Tibial nerve (tissue), 4 donors: ENCODE data around the gene MYOG. TPM values are rescaled to one million over a fixed set of nuclear protein-coding genes. Genes with fewer than 3 reads are reported as not detected.

Source experiments
- DNase-seq, 2 donors: peaks; one replicate each; pipeline ENCODE4 v3.0.0-alpha.2; 2019; ENCODE audit warnings: low spot score in 2 of 2
- H3K27ac ChIP-seq, 4 donors: fragments of 200-600 bp; sonication (generic) in 3 of 4; one replicate each; pipeline ENCODE4 v1.5.1; 2017 to 2019; ENCODE audit warnings: mild to moderate bottlenecking in 1 of 4
- H3K27me3 ChIP-seq, 2 donors: fragments of 200-600 bp; sonication (generic) in 1 of 2; one replicate each; pipeline versions ENCODE4 v1.5.1 to v1.6.0; 2017 to 2019
- H3K36me3 ChIP-seq, 3 donors: fragments of 200-600 bp; sonication (generic); one replicate each; pipeline ENCODE4 v1.5.1; 2018 to 2019
- H3K4me1 ChIP-seq, 4 donors: fragments of 200-600 bp; sonication (generic) in 3 of 4; one replicate each; pipeline ENCODE4 v1.5.1; 2017 to 2019
- H3K4me3 ChIP-seq, 4 donors: fragments of 200-600 bp; sonication (generic) in 3 of 4; one replicate each; pipeline ENCODE4 v1.5.1; 2017 to 2019; ENCODE audit warnings: mild to moderate bottlenecking in 1 of 4, moderate library complexity in 1 of 4
- H3K9me3 ChIP-seq, 4 donors: fragments of 200-600 bp; sonication (generic) in 3 of 4; one replicate each; pipeline ENCODE4 v1.5.1; 2017 to 2019
- CTCF ChIP-seq, 5 experiments: fragments of 200-600 bp in 3 of 5; fragments of 450-650 bp in 2 of 5; sonication (generic) in 3 of 5; IDR thresholded peaks; one replicate each; pipeline ENCODE4 v1.5.1; 2016 to 2019; ENCODE audit warnings: antibody characterized with exemption in 5 of 5, mild to moderate bottlenecking in 3 of 5, moderate library complexity in 2 of 5
- EP300 ChIP-seq, 2 donors: sonication (generic); formaldehyde crosslinking; IDR thresholded peaks; one replicate each; pipeline ENCODE4 v1.6.1; 2017; ENCODE audit warnings: antibody characterized with exemption in 2 of 2, mild to moderate bottlenecking in 1 of 2
- POLR2A ChIP-seq, 2 donors: fragments of 450-650 bp; IDR thresholded peaks; one replicate each; pipeline ENCODE4 v1.6.1; 2017; ENCODE audit warnings: antibody characterized with exemption in 2 of 2, mild to moderate bottlenecking in 2 of 2, moderate library complexity in 2 of 2
- WGBS, 2 donors: methylation state at CpG; one replicate each; pipeline ENCODE4 v1.1.5; 2018; 5-methylcytosine and 5-hydroxymethylcytosine counted together
- total RNA-seq, 4 donors: library from RNA; depleted of rRNA; stranded (reverse); fragments of >200 nt; gene quantifications; one replicate each; pipeline ENCODE4 v1.1.0, GENCODE V29; 2016

Gene MYOG
- total RNA-seq, 4 donors from 2014 or later: not detected

DNA sequence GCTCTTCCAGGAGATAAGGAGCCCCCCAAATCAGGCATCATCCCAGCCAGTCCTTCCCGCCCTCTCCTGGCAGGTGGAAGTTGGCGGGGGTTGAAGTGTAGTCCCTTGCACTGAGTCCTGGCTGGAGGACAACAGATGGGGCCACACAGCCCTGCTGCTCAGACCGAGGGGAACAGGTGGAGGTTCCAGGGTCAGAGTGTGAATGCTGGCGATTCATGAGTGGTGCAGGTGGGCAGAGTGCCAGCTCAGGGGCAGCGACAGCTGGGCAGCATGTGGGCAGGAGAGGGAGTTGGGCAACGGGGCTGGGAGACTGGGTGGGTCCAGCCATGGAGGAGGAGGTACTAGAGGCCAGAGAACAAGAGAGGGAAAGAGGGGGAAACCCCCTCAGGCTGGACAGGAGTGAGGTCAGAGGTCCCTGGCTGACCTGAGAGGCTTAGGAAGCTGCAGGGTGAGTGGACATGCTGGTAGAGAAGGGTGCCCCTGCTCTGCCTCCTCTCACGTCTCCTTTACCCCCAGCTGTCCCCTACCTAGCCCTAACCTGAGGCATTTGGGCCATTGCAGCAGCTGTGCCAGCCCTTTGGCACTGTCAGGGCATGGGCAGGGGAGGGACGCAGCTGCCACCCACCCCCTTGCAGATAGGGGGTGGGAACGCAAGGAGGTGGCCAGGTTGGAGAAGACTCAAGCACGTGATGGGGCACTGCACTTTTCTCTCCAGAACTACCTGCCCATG, 30.4 kb upstream of the MYOG start:
- Histone ChIP-seq H3K4me1 (peaks cover 0 to 10% (median 0%) of the 10 kb centered on the region in 4 donors), H3K27ac (no peak overlapping the region), H3K9me3 (no peaks in the 10 kb centered on the region), H3K36me3 (no peaks in the 10 kb centered on the region), H3K27me3 (peaks cover 0 to 46% of the 10 kb centered on the region in 2 donors), H3K4me3 (no peak overlapping the region)
- DNase-seq: no peak
- WGBS, 2 donors: 60 to 62% methylated on average over 10 of the region's 10 CpGs
- TF ChIP-seq CTCF (IDR thresholded peaks at IDR 0.05): no peak
- TF ChIP-seq EP300 (IDR thresholded peaks at IDR 0.05): no peak
- TF ChIP-seq POLR2A (IDR thresholded peaks at IDR 0.05): no peak

DNA sequence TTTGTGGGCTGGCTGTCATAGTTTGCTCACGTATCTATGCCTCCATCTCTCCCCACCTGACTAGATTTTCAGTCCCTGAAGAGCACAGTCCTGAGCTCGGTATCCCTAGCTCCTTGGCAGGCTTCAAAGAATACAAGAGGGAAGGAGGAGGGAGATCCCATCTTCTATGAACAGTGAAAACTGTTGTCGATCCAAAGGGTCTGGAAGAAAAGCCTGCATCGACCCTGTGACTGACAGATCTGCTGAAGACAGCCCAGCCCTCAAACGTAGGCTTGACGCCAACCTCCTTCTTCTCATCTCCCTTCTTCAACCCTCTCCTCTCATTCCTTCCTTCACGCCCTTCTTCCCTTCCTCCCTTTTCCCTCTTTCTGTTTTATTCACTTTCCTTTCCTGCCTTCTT, 28.4 kb upstream of the MYOG start:
- TF ChIP-seq CTCF (IDR thresholded peaks at IDR 0.05): no peak
- TF ChIP-seq POLR2A (IDR thresholded peaks at IDR 0.05): no peak
- TF ChIP-seq EP300 (IDR thresholded peaks at IDR 0.05): no peak
- H3K9me3 ChIP-seq: no peaks in the 10 kb centered on the region
- peaks cover 0 to 35% of the 10 kb centered on the region in 2 donors for H3K27me3 ChIP-seq
- no peaks in the 10 kb centered on the region for H3K36me3 ChIP-seq
- no peak overlapping the region for H3K27ac ChIP-seq
- DNase-seq: no peak
- 67 to 74% methylated on average over 7 of the region's 7 CpGs for WGBS, 2 donors
- H3K4me3 ChIP-seq: no peak overlapping the region
- H3K4me1 ChIP-seq: peaks cover 0 to 10% (median 0%) of the 10 kb centered on the region in 4 donors

- peaks cover 0 to 8% (median 0%) of the 10 kb centered on the region in 4 donors for H3K4me1 ChIP-seq
- TF ChIP-seq POLR2A (IDR thresholded peaks at IDR 0.05) (no peak), CTCF (IDR thresholded peaks at IDR 0.05) (no peak), EP300 (IDR thresholded peaks at IDR 0.05) (no peak)
- no peak overlapping the region for H3K27ac ChIP-seq
- H3K9me3 ChIP-seq: no peaks in the 10 kb centered on the region
- peaks cover 0 to 26% of the 10 kb centered on the region in 2 donors for H3K27me3 ChIP-seq
- no peak overlapping the region for H3K4me3 ChIP-seq
- DNase-seq: no peak
- WGBS, 2 donors: 71 to 86% methylated on average over 4 of the region's 4 CpGs
- no peaks in the 10 kb centered on the region for H3K36me3 ChIP-seq
These were observed 27.5 kb upstream of the MYOG start for GRCh38 chr1:203113308-203113707.

GRCh38 chr1:203112475-203112874, 26.7 kb upstream of the MYOG start:
- no peaks in the 10 kb centered on the region for H3K9me3 ChIP-seq
- H3K27me3 ChIP-seq: peaks cover 0 to 18% of the 10 kb centered on the region in 2 donors
- H3K27ac ChIP-seq: no peak overlapping the region
- H3K36me3 ChIP-seq: no peaks in the 10 kb centered on the region
- 60% methylated on average over 2 of the region's 2 CpGs for WGBS, 2 donors
- no peak overlapping the region for H3K4me3 ChIP-seq
- no peak for DNase-seq
- TF ChIP-seq CTCF (IDR thresholded peaks at IDR 0.05) (no peak), POLR2A (IDR thresholded peaks at IDR 0.05) (no peak), EP300 (IDR thresholded peaks at IDR 0.05) (no peak)
- H3K4me1 ChIP-seq: no peaks in the 10 kb centered on the region

- H3K4me3 ChIP-seq: no peak overlapping the region
- H3K4me1 ChIP-seq: peaks cover 0 to 3% (median 0%) of the 10 kb centered on the region in 4 donors
- no peaks in the 10 kb centered on the region for H3K36me3 ChIP-seq
- peaks cover 0 to 5% (median 0%) of the 10 kb centered on the region in 4 donors for H3K9me3 ChIP-seq
- TF ChIP-seq EP300 (IDR thresholded peaks at IDR 0.05): no peak
- TF ChIP-seq CTCF (IDR thresholded peaks at IDR 0.05): no peak
- TF ChIP-seq POLR2A (IDR thresholded peaks at IDR 0.05): no peak
- H3K27ac ChIP-seq: no peak overlapping the region
- H3K27me3 ChIP-seq: no peaks in the 10 kb centered on the region
- DNase-seq: no peak
These were observed 19.1 kb upstream of the MYOG start for GRCh38 chr1:203104789-203105390.
